ENCODE results near the gene PKIB.
"Not testable (repeated sequence)": the region's sequence is repeated elsewhere in the genome, so short reads cannot be mapped to it uniquely, and the experiment has no call there.

Gene PKIB

DNA sequence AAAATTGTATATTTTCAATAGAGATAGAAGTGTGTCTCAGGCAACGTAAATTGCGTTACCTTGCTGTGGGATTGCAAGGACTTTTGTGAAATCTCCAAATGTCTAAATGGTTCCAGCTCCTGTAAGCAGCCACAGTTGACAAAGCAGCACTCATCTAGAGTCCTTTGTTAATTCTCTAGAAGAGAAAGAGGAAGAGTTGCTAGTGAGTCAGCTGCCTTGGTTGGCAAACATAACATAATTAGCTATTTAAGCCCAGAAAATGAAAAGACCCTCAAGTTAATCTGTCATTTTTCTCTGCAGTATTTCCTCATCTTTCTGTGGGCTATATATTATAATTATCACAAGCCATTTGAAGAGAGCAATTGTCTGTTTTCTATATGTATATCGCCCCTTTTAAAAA, 102.9 kb downstream of the PKIB start:
- DNase-seq: no peak

DNA sequence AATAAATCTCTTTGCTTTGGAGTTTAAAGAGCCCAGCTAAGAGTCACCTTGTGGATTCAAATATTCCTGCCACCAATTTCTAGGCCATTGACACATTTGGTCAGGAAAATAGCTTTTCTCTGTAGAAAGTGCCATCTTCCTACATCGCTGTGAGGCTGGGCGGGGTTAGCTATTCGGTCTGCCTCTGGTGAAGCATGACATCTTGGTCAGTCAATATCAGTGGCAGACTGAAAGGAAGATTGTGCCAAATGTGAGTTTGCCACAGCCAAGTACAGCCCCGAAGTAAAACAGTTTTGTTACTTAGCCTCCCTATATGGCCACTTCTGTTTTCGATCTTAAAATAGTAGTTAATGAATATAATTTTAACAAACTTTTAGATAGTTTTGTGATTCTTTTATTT, 103.9 kb downstream of the PKIB start:
- DNase-seq: no peak

DNA sequence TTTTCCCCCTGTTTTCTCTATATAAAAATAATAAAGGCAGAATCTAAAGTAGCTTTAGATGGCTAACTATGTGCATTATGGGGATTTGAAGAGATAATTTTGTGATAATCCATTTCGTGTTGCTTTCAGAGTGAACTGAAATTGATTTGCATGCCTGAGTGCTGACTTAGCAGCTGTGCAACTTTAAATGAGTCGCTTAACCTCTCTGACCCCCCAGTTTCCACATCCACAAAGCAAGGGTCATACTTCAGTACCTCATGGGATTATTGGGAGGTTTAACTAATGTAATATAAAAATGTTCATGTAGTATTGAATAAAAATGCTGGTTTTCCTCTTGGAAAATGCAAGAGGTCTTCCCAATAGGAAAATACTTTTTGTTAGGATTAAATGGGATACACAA, 105.5 kb downstream of the PKIB start:
- no peak for DNase-seq

DNA sequence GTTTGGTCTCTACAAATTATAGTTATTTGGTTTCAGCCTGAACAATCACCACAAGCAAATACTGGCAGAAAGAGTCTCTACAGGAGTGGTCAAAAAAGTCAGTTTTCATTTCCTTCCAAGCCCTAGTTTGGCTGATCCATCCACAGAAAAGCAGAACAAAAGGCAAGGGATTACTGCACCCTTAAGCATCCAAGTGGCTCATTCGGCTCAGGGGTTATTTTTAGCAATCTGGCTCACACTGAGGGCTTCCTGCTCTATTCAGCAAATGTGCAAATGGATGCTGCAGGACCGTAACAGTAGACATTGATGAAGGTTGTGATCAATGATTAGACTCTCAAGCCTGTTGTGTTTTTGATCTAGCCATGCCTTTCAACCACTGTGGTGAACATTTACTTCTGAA, 107.1 kb downstream of the PKIB start:
- no peak for DNase-seq

DNA sequence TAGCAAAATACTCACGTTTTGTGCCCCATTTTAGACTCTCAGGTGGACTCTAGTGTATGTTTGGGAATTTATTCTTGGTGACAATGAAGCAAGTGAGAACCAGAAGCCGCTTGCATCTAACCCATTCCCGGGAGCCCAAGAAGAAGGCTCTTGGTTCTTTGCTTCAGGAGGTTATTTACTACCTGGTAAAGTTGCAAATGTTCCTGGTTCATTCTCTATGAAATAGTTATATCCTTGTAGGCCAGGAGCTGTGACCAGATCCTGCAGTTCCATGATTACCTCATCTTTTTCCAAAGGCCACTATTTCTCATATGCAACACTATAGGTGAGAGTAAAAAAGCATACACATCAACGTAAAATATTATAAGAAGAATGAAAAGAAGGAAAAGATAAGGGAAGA, 108.4 kb downstream of the PKIB start:
- DNase-seq: no peak

DNA sequence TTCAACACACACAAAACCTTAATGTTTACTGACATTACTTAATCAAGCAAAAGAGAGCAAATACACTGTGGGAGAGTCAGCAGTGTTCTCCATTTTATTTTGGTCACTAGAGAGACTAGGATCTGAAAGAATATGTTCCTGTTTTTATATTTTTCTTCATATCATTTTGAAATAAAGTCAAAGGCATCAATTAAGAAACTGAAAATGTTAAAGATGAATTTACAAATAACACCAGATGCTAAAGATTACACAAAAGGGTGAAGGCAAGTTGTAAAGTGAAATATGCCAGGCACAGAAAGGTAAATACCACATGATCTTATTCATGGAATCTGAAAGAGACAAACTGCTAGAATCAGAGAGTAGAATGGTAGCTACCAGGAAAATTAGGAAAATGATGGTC, 109.0 kb downstream of the PKIB start:
- no peak for DNase-seq

DNA sequence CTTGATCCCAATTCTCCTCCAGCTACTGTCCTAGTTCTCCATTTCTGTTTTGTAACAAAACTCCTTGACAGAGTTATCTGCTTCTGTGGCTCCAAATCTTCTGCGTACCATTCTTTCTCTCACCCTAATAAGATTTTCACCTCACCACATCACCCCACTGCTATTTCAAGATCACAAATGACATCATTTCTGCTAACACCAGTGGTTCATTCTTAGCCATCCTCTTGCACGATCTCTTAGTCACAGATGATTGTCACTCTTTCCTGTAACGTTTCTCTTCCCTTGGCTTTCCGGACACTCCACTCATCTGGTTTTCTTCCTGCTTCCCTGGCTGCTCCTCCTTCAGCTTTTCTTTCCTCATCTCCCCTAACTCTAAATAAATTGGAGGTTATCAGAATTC, 112.5 kb downstream of the PKIB start:
- no peak for DNase-seq

DNA sequence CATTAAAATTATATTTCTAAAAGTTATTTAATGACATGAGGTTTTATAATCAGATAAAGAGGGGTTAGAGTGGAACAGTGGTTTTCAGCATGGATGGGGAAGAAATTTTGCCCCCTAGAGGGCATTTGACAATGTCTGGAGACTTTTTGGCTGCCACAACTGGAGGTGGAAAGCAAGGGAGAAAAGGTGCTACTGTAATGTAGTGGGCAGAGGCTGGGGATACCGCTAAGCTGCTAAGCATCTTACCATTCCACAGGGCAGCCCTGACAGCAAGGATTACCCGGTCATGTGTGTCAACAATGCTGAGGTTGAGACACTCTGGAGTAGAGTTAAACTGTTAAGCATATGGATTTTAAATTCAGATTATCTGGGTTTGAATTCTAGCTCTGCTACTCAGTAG, 116.4 kb downstream of the PKIB start:
- DNase-seq: no peak

DNA sequence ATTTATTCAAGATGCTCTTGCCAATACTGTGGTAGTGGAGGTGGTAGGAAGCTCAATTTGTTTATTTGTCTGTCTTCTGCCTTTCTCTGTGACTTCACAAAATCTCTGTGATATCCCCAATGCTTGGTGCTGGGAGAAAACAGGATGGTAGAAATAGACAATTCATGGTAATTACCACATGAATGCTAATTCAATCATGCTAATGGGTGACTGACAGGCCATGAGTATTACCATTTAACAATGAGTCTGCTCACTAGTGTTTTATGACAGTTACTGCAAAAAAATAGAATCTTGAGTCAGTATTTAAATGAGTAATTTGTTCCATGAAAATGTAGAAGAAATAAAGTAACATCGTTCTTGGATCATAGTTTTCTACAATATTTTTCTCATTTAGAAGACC, 117.0 kb downstream of the PKIB start:
- DNase-seq: no peak

DNA sequence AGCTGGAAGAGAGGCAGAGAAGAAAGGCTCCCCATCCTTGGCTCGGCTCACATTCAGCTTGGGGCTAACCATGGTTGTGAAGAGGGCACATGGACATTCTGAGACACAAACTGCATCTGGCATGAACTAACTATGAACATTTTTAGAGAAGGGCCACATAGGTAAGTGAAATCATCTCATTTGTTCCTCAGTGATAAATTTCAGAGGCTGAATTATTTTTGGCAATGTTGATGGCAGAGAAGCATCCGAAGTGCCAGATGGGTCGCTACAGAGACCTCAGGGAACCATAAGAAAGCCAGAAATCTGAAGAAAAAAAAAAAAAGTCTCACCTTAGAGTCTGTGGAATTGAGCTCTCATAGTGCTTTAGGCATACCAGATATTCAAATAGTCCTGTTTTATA, 120.1 kb downstream of the PKIB start:
- no peak for DNase-seq

DNA sequence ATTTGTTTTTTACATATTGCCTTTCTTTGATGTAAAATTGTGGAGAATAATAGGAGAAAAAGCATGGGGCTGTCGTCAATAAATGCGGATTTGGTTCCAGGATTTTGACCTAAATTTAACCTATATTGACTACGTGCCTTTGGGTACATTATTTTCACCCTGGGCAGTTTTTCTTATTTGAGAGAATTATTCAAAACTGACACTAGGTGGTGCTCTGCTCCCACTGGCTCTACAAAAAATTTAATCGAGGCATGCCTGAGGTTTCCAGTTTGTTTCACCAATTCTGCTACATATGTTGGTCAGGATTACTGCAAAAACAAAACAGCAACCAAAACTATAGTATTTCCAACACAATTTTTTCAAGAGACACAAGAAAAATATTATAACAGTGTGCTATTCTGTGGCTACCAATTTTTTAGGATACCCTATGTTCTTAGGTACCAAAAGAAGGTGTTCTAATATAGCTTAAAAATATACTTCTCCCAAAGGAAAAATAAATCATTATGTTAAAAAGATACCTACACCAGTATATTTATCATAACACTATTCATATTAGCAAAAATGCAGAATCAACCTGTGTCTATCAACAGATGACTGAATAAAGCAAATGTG, 120.7 kb downstream of the PKIB start:
- no peak for DNase-seq

DNA sequence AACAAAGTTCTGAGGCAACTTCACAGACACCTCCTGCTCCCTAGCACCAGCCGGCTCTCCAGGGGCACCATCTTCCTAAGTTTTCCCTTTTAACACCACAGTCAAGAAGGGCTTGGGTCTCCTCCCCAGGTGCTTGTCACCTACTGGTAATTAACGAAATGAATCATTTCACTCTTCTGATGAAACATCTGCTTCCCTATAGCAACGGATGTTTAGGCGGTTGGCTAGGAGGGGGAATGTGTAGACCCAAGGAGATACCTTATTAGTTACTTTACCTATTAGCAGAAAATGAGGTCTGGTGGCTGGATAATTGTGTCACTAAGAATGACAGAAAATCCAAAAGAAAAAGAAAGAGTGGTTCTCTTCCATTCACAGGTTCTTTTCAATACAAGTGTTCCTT, 123.1 kb downstream of the PKIB start:
- no peak for DNase-seq

DNA sequence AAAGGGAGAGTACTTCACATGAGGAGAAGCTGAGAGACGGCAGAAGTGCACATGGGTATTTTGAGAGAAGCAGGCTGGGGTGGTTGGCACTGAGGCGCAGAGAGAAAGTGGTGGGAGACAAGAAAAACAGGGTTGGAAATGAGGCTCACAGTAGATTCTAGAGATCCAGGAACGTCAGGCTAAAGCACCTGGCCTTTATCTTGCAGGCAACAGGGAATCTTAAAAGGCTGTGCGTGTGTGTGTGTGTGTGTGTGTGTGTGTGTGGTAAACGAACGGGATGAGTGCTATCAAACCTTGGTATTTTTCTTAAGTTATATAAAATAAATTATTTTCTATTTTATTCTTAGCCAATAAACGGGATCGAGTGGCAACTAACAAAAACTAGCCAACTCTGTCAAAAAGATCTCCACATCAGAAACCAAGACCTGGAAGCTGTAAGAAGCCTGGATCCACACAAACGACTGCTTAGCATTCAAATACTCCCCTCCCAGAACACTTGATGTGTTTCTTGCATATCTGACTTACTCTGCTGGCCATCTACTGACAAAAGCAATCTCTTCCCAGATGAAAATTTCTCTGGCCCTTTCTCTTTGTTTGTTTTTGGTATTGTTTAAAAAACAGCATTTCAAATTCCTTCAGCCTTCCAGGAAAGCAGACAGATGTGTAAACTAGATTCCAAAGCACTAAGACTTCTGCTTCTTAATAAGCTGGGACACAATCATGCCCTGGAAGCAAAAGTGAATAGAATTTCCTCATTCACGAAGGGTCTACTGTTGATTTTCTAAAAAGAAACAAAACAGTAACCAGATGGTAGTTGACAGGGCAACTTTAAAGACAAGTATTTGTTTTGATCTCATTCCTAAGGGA, 124.6 kb downstream of the PKIB start:
- no peak for DNase-seq

DNA sequence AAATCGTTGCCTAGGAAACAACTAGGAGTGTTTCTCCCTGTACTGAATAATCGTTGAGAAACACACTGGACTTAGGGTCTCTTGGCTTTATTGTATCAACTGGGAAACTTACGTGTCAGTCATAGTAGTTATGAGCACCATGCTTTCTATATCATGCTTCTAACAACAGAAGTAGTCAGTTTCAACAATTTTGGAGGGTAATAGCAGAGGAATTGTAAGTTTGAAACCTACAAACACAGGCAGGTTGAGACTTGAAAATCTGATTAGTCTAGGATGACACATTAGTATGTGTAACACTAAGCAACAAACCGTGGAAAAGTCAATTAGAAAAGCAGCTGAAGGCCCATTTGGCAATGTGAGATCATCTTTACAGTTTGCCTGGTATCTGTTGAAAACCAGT, 125.4 kb downstream of the PKIB start:
- no peak for DNase-seq

DNA sequence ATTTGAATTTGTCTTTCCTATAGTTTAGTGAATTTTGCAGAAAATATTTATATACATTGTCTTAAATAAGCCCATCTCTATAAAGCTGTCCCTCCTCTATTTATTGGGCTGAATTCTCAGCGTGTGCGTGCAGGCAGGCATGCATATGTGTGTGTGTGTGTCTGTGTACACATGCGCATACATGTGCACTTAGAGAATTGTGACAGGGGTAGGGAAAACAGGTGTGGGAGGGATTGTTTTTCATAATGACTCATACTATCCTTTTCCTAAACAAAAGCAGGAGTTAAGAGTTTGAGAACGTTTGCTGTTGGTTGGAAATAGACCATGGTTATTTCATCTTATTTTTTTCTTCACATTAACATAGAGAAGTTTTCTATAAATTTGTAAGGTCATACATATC, 126.0 kb downstream of the PKIB start:
- no peak for DNase-seq

DNA sequence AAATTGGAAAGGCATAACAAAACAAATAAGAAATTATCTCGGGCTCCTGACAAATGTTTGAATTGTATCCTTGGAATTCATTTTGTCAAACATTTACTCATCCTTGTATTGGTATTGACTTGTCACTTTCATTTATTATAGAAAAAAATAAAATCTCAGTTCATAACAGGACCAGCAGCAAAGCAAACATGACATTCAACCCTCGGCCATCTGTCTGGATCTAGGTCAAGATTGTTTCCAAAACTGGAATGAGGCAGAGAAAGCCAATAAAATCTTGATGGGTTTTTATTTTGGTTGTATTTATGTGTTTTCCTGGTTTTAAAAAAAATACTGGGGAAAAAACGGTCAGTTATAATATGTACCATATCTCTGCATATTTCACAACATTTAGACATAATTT, 126.4 kb downstream of the PKIB start:
- no peak for DNase-seq

DNA sequence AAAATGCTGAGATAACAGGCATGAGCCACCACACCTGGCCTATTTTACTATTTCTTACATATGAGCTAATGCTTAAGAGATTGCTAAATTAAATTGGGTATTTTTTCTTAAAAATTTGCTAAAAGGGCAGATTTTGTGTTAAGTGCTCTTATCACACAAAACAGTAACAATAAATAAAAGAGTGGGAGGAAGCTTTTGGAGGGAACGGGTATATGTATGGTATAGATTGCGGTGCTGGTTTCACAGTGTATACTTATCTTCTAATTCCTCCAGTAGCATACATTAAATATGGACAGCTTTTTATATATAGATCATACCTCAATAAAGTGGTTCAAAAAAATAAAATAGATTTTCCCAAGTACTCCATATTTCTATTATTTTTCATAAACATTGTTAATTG, 129.9 kb downstream of the PKIB start:
- DNase-seq: no peak

DNA sequence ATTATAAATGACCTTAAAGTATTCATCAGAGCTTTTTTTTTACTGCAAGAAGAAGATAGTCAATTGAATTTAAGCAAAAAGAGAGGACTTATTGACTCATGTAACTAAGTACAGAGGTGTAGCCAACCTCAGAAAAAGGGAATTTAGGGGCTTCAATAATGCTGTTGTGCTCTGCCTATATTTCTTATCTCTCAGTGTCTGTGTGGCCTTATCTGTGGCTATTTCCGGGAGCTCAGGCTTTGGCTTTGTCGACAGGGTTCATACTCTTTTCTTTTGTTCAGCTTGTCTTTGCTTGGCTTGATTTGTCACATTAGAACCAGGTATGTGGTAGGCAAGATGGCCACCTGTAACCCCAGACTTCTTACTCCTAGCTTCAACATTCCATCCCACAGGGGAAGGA, 130.7 kb downstream of the PKIB start:
- no peak for DNase-seq

DNA sequence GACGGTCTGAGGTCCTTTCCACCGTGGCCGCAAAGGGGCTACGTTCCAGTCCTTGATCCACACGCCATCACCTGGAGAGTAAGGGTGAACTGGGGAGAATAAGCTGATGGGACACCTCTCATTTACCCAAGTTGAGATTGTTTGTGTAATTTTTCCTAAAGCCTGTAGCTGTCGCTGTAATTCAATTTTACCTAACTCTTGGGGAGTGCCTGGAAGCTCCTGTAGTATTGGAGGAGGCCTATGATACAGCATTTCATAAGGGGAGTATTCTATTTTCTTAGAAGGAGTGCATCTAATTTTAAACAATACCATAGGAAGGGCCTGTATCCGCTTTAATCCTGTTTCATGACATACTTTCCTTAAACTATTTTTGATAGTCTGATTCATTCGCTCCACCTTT, 134.0 kb downstream of the PKIB start:
- DNase-seq: not testable (repeated sequence)

DNA sequence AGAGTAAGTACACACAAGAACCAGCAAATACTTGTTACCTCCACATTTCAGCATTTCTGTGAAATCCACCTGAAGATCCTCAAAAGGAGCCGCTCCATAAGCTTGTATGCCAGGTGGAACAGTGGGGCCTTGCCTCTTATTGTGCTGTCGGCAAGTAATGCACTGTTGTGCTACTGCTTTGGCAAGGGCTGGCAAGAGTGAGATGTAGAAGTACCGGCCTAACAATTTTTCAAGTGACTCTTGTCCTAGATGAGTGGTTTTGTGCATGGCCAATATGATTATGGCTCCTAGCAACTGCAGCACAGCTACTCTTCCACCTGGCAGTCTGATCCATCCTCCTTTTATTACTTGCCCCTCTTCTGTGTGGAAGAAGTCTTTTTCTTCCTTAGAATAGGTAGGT, 134.7 kb downstream of the PKIB start:
- DNase-seq: not testable (repeated sequence)

DNA sequence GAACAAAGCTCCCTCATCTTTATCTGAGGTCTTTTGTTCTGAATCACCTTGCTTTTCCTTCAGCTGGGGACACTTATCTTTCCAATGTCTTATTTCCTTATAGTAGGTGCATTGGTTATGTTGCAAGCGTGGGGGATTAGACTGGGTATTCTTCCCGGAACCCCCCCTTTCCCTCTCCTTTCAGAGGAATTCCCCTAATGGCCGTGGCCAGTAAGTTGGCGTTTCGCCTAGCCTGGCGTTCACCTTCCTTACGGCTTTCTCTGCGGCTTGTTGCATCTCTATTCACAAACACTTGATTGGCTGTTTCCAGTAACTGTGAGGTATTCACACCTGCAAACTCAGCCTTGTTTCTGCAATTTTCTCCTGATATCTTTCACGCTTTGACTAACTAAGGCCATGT, 136.5 kb downstream of the PKIB start:
- DNase-seq: no peak

DNA sequence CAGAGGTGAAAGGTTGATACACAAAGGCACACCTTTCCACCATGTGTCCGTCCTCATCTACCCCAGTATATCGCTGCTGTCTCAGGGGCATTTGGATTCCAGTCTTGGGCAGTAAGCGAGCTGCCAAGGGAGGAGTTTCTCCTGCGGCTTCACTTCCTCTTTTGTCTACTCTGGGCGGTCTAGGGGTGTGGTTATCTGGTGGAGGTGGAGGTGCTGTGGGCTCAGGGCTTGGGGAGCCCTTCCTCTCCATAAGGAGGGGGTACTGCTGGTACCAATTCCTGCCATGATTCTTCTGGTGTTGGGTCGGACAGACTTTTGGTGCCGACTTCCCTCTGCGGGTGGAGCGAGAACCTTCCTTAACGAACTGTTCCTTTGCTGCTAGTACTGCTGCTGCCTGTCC, 137.4 kb downstream of the PKIB start:
- DNase-seq: no peak

DNA sequence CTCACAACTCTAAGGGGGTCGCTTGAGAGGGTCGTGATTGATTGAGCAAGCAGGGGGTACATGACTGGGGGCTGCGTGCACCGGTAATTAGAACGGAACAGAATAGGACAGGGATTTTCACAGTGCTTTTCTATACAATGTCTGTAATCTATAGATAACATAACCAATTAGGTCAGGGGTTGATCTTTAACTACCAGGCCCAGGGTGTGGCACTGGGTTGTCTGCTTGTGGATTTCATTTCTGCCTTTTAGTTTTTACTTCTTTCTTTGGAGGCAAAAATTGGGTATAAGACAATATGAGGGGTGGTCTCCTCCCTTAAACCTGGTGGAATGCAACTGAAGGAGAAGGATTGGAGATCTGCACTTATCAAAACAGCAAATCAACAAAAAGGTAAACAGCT, 138.7 kb downstream of the PKIB start:
- DNase-seq: not testable (repeated sequence)

DNA sequence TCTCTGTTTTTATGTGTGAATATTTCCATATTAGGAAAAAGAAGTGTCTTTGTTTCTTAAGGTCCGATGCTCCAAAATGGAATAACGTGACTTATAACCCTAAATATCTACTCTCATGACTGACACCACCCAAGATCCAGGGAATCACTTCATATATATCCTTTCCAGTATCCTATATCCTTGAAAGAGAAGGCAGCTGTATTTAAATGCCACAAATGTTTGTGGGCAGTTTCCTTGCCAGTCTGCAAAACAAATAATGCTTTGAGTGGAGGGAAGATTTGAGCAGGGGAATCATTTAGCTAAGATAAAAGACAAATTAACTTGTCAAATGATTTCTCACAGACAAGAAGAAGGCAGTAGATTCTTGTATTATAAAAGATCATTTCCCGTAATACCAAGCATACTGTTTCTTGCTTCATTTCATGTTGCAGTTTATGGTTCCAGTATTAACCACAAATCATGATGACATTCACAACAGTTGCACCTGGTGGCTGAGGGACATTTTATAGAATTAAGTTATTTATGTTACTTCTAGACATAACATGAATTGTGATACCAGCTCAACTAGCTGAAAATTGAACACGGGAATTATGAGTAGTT, 139.3 kb downstream of the PKIB start:
- DNase-seq: no peak

DNA sequence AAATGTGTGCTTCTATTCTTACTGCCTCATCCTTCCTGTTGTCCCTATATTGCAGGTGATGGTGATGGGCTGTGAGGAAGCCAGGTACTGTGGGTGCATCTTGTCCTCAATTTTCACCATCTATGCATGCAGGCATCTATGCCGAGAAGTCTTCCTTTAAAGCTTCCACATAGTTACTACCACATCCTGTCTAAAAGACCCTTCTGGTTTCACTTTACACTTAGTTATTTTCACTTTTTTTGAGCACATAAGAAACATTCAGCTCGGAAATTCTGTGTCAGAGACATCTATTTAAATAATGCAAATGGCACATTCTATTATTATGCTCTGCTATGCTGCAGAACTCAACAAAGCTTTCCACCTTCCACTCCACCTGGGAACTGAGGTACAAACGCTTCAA, 141.1 kb downstream of the PKIB start:
- DNase-seq: no peak

All from stimulated activated CD8-positive, alpha-beta memory T cell treated with anti-CD3 and anti-CD28 coated beads, Interleukin-4, amount 100 ng/mL, for 48 hours (primary cell).